CD1c-positive myeloid dendritic cell (primary cell): ENCODE measurements around the gene PUM2.
A peak's percentile ranks its signal among the peaks of the same experiment; 100 is the strongest.

Experiments
- DNase-seq: peaks from one replicate; pipeline ENCODE4 v3.0.0-alpha.2; 2016; ENCODE audit errors: extremely low spot score

Gene PUM2

GRCh38 chr2:20348542-20348941 is 2.1 kb downstream of the PUM2 start:
- DNase-seq, result no peak

- no peak for DNase-seq
Measured at GRCh38 chr2:20346565-20347381, 3.9 kb downstream of the PUM2 start.

GRCh38 chr2:20343128-20343527 is 7.5 kb downstream of the PUM2 start:
- DNase-seq, result no peak

- DNase-seq, result no peak
Measured at GRCh38 chr2:20339012-20339411, 11.6 kb downstream of the PUM2 start.

GRCh38 chr2:20334605-20335203 is 15.9 kb downstream of the PUM2 start:
- DNase-seq, result no peak

- no peak for DNase-seq
Measured at GRCh38 chr2:20333738-20334137, 16.9 kb downstream of the PUM2 start.

GRCh38 chr2:20330192-20330591 is 20.5 kb downstream of the PUM2 start:
- DNase-seq, result peak; percentile 47

GRCh38 chr2:20327370-20327769 is 23.3 kb downstream of the PUM2 start:
- DNase-seq, result no peak

GRCh38 chr2:20326163-20326780 is 24.4 kb downstream of the PUM2 start:
- peak; percentile 48 for DNase-seq

- no peak for DNase-seq
Measured at GRCh38 chr2:20322527-20323300, 27.9 kb downstream of the PUM2 start.

- no peak for DNase-seq
Measured at GRCh38 chr2:20317690-20318089, 33.0 kb downstream of the PUM2 start.

GRCh38 chr2:20317197-20317596 is 33.4 kb downstream of the PUM2 start:
- no peak for DNase-seq

GRCh38 chr2:20314562-20315501 is 35.8 kb downstream of the PUM2 start:
- DNase-seq, result no peak

GRCh38 chr2:20313659-20314058 is 37.0 kb downstream of the PUM2 start:
- DNase-seq, result no peak

GRCh38 chr2:20309001-20309400 is 41.6 kb downstream of the PUM2 start:
- no peak for DNase-seq

- DNase-seq, result no peak
Measured at GRCh38 chr2:20307311-20307710, 43.3 kb downstream of the PUM2 start.

- DNase-seq, result no peak
Measured at GRCh38 chr2:20304411-20304810, 46.2 kb downstream of the PUM2 start.

- no peak for DNase-seq
Measured at GRCh38 chr2:20303966-20304365, 46.7 kb downstream of the PUM2 start.

GRCh38 chr2:20302019-20302418 is 48.6 kb downstream of the PUM2 start:
- no peak for DNase-seq

GRCh38 chr2:20300656-20301055 is 50.0 kb downstream of the PUM2 start:
- no peak for DNase-seq

- DNase-seq, result no peak
Measured at GRCh38 chr2:20299113-20299512, 51.5 kb downstream of the PUM2 start.
